ENCODE measurements around the gene RPS13.

GRCh38 chr11:17076517-17077239 lies 789 bp downstream of the RPS13 start:
- TF ChIP-seq CTCF (IDR thresholded peaks at IDR 0.05) (no peak), POLR2A (IDR thresholded peaks at IDR 0.05) (no peak)

All from adrenal gland (tissue), 5 donors.